ENCODE measurements around the gene MXD4.
"Not testable (repeated sequence)": the region's sequence is repeated elsewhere in the genome, so short reads cannot be mapped to it uniquely, and the experiment has no call there.

Gene MXD4

GRCh38 chr4:2275546-2276251 is 13.8 kb upstream of the MXD4 start:
- DNase-seq (ENCODE audit: low spot score): peak; percentile 39

- not testable (repeated sequence) for DNase-seq (ENCODE audit: low spot score)
Observed at GRCh38 chr4:2275044-2275397, 13.1 kb upstream of the MXD4 start.

- DNase-seq (ENCODE audit: low spot score): peak; percentile 66
Observed at GRCh38 chr4:2274320-2275043, 12.6 kb upstream of the MXD4 start.

GRCh38 chr4:2273657-2274319 is 11.9 kb upstream of the MXD4 start:
- DNase-seq (ENCODE audit: low spot score): no peak

GRCh38 chr4:2273221-2273620 is 11.3 kb upstream of the MXD4 start:
- no peak for DNase-seq (ENCODE audit: low spot score)

GRCh38 chr4:2272828-2273120 is 10.9 kb upstream of the MXD4 start:
- DNase-seq (ENCODE audit: low spot score): no peak

- DNase-seq (ENCODE audit: low spot score): peak; percentile 74
Observed at GRCh38 chr4:2272026-2272827, 10.3 kb upstream of the MXD4 start.

GRCh38 chr4:2271279-2272025 is 9.5 kb upstream of the MXD4 start:
- DNase-seq (ENCODE audit: low spot score): no peak

GRCh38 chr4:2270341-2271165 is 8.6 kb upstream of the MXD4 start:
- DNase-seq (ENCODE audit: low spot score): no peak

- no peak for DNase-seq (ENCODE audit: low spot score)
Observed at GRCh38 chr4:2269618-2270163, 7.8 kb upstream of the MXD4 start.

- no peak for DNase-seq (ENCODE audit: low spot score)
Observed at GRCh38 chr4:2269206-2269531, 7.3 kb upstream of the MXD4 start.

- no peak for DNase-seq (ENCODE audit: low spot score)
Observed at GRCh38 chr4:2268357-2269205, 6.7 kb upstream of the MXD4 start.

GRCh38 chr4:2267841-2268240 is 5.9 kb upstream of the MXD4 start:
- DNase-seq (ENCODE audit: low spot score): no peak

- no peak for DNase-seq (ENCODE audit: low spot score)
Observed at GRCh38 chr4:2267320-2267811, 5.5 kb upstream of the MXD4 start.

GRCh38 chr4:2266821-2267220 is 4.9 kb upstream of the MXD4 start:
- no peak for DNase-seq (ENCODE audit: low spot score)

- DNase-seq (ENCODE audit: low spot score): peak; percentile 80
Observed at GRCh38 chr4:2266181-2266580, 4.3 kb upstream of the MXD4 start.

GRCh38 chr4:2265113-2266110 is 3.5 kb upstream of the MXD4 start:
- DNase-seq (ENCODE audit: low spot score): no peak

GRCh38 chr4:2264481-2265041 is 2.7 kb upstream of the MXD4 start:
- DNase-seq (ENCODE audit: low spot score): no peak

Measured in cerebellar cortex (tissue), 1 donor.